Adrenal gland (tissue), 12 donors: ENCODE data around the gene ARPP21. TPM values are rescaled to one million over a fixed set of nuclear protein-coding genes. Genes with fewer than 3 reads are reported as not detected.

Experiments
- DNase-seq, 7 donors: peaks; one replicate each; pipeline ENCODE4 v3.0.0-alpha.2; 2019 to 2020
- H3K27ac ChIP-seq, 5 donors: fragments of 200-600 bp; sonication (generic) in 4 of 5; 1 replicate in 3 of 5; 2 replicates in 2 of 5; pipeline versions ENCODE4 v1.5.1 to v1.8.0; 2016 to 2020; ENCODE audit warnings: mild to moderate bottlenecking in 1 of 5
- H3K27me3 ChIP-seq: fragments of 200-600 bp; 2 replicates; pipeline ENCODE4 v1.8.0; 2021
- H3K36me3 ChIP-seq, 2 donors: fragments of 200-600 bp; replicated peaks in 1 of 2; 1 replicate in 1 of 2; 2 replicates in 1 of 2; pipeline versions ENCODE4 v1.5.1 to v1.8.0; 2018 to 2022
- H3K4me1 ChIP-seq, 2 donors: fragments of 200-600 bp; replicated peaks in 1 of 2; 1 replicate in 1 of 2; 2 replicates in 1 of 2; pipeline versions ENCODE4 v1.5.1 to v1.8.0; 2018 to 2021
- H3K4me3 ChIP-seq, 4 donors: fragments of 200-600 bp; sonication (generic) in 3 of 4; one replicate each; pipeline ENCODE4 v1.5.1; 2016 to 2018
- H3K9me3 ChIP-seq, 3 donors: fragments of 200-600 bp; sonication (generic) in 1 of 3; replicated peaks in 1 of 3; 1 replicate in 2 of 3; 2 replicates in 1 of 3; pipeline versions ENCODE4 v1.5.1 to v1.8.0; 2016 to 2021
- CTCF ChIP-seq, 6 experiments: fragments of 450-650 bp in 4 of 6; fragments of 200-600 bp in 2 of 6; sonication (generic) in 1 of 6; IDR thresholded peaks; 1 replicate in 5 of 6; 2 replicates in 1 of 6; pipeline versions ENCODE4 v1.5.1 to v1.8.0; 2016 to 2021; ENCODE audit warnings: antibody characterized with exemption in 6 of 6, mild to moderate bottlenecking in 2 of 6, moderate library complexity in 1 of 6
- POLR2A ChIP-seq, 2 donors: fragments of 450-650 bp; IDR thresholded peaks; one replicate each; pipeline ENCODE4 v1.6.1; 2017; ENCODE audit warnings: antibody characterized with exemption in 2 of 2, mild to moderate bottlenecking in 2 of 2, moderate library complexity in 1 of 2
- WGBS, 4 donors: extraction: QIAGEN DNeasy Blood & Tissue Kit in 2 of 4; methylation state at CpG; one replicate each; pipeline versions ENCODE4 v1.1.5 to v1.1.7; 2013 to 2017; 5-methylcytosine and 5-hydroxymethylcytosine counted together
- intact Hi-C, 2 donors: fragments of 100-400 bp; cut with DNase I; formaldehyde crosslinking; loops; one replicate each; pipeline versions ENCODE4 v1.14.1 to v1.15.0; 2022 to 2023
- polyA plus RNA-seq, 3 donors: library from polyadenylated mRNA; stranded (reverse); fragments of 200-250 nt in 2 of 3; fragments of 350-450 nt in 1 of 3; fragmentation: Illumina TruSeq in 1 of 3; extraction: RNeasy Lipid Tissue Mini Kit (QIAGEN cat#74804) in 1 of 3; gene quantifications; one replicate each; pipeline ENCODE4 v1.2.3, GENCODE V29; 2013 to 2014
- total RNA-seq, 9 donors: library from RNA; depleted of rRNA in 4 of 9; stranded (reverse); fragments of >200 nt in 4 of 9; fragments of 120-200 nt in 1 of 9; fragmentation: NEBNext Ultra II Directional in 1 of 9; extraction: Animal tissue kit (Norgen Biotek cat#: 25700) in 1 of 9; gene quantifications; one replicate each; pipeline versions ENCODE4 v1.1.0 to v1.2.4, GENCODE V29; 2013 to 2023
- donor health status: healthy with polysubstance abuse.
- donor health status: Bipolar disorder and iron deficiency.
- donor health status: DM: yes; HTN: yes; CAD: no.
- donor health status: DM: no; HTN: no; CAD: no.
- donor health status: DM: no; HTN: no; CAD: no.
- donor health status: DM: yes; HTN: yes; CAD: no.

Gene ARPP21
- total and polyA plus RNA-seq, 12 donors = 0.32 to 0.79 (median 0.72) TPM; not detected in 9

GRCh38 chr3:35596335-35596995 lies 42.9 kb upstream of the ARPP21 start:
- intact Hi-C loops = no loop called here
- WGBS, 4 donors = 64 to 88% (median 70%) methylated on average over 3 of the region's 3 CpGs
- Histone ChIP-seq H3K4me1 (no peaks in the 10 kb centered on the region), H3K27ac (no peak overlapping the region), H3K36me3 (no peaks in the 10 kb centered on the region), H3K27me3 (no peaks in the 10 kb centered on the region), H3K4me3 (no peak overlapping the region), H3K9me3 (no peaks in the 10 kb centered on the region)
- TF ChIP-seq CTCF (IDR thresholded peaks at IDR 0.05) (no peak), POLR2A (IDR thresholded peaks at IDR 0.05) (no peak)
- no peak for DNase-seq

GRCh38 chr3:35597490-35597889 lies 41.8 kb upstream of the ARPP21 start:
- H3K4me1 ChIP-seq = no peaks in the 10 kb centered on the region
- no peaks in the 10 kb centered on the region for H3K36me3 ChIP-seq
- H3K27me3 ChIP-seq = no peaks in the 10 kb centered on the region
- no peaks in the 10 kb centered on the region for H3K9me3 ChIP-seq
- DNase-seq = no peak
- 69 to 76% (median 74%) methylated on average over 3 of the region's 3 CpGs for WGBS, 4 donors
- TF ChIP-seq CTCF (IDR thresholded peaks at IDR 0.05) = no peak
- no peak for TF ChIP-seq POLR2A (IDR thresholded peaks at IDR 0.05)
- intact Hi-C loops = no loop called here
- H3K27ac ChIP-seq = no peak overlapping the region
- H3K4me3 ChIP-seq = no peak overlapping the region

GRCh38 chr3:35598804-35599203 lies 40.5 kb upstream of the ARPP21 start:
- no peaks in the 10 kb centered on the region for H3K9me3 ChIP-seq
- intact Hi-C loops = no loop called here
- 75 to 94% (median 83%) methylated on average over 1 of the region's 1 CpG for WGBS, 4 donors

GRCh38 chr3:35601959-35602358 lies 37.4 kb upstream of the ARPP21 start:
- intact Hi-C loops = no loop called here
- no peaks in the 10 kb centered on the region for H3K36me3 ChIP-seq
- H3K27ac ChIP-seq = no peak overlapping the region
- no peaks in the 10 kb centered on the region for H3K27me3 ChIP-seq
- TF ChIP-seq CTCF (IDR thresholded peaks at IDR 0.05) (no peak), POLR2A (IDR thresholded peaks at IDR 0.05) (no peak)
- no peak for DNase-seq
- H3K9me3 ChIP-seq = no peaks in the 10 kb centered on the region
- H3K4me1 ChIP-seq = no peaks in the 10 kb centered on the region
- H3K4me3 ChIP-seq = no peak overlapping the region

More at GRCh38 chr3:35598804-35599203, 40.5 kb upstream of the ARPP21 start:
- Histone ChIP-seq H3K27me3 (no peaks in the 10 kb centered on the region), H3K36me3 (no peaks in the 10 kb centered on the region), H3K27ac (no peak overlapping the region), H3K4me1 (no peaks in the 10 kb centered on the region), H3K4me3 (no peak overlapping the region)
- TF ChIP-seq CTCF (IDR thresholded peaks at IDR 0.05) (no peak), POLR2A (IDR thresholded peaks at IDR 0.05) (no peak)
- DNase-seq = no peak
